Keratinocyte (primary cell): ENCODE data around the gene TRIM29. TPM values are rescaled to one million over a fixed set of nuclear protein-coding genes. Genes with fewer than 3 reads are reported as not detected.

ENCODE experiments used
- DNase-seq: peaks from one replicate; pipeline ENCODE4 v3.0.0-alpha.2; 2011; ENCODE audit warnings: low read depth, missing footprints, low spot score
- FAIRE-seq: peaks from 2 replicates; lab custom pipeline; 2011; peaks lifted over from hg19 to GRCh38; lab: Jason Lieb, UNC
- H2AFZ ChIP-seq: 2 replicates; pipeline ENCODE4 v1.6.0; 2012; ENCODE audit warnings: low read length, control low read depth, inconsistent platforms; ENCODE audit not compliant: control insufficient read depth
- H3K27ac ChIP-seq: 2 replicates; pipeline ENCODE4 v1.5.1; 2011; ENCODE audit warnings: low read length; ENCODE audit not compliant: control insufficient read depth, insufficient read depth
- H3K27me3 ChIP-seq: 3 replicates; pipeline ENCODE4 v1.6.0; 2011; ENCODE audit warnings: low read length; ENCODE audit not compliant: control insufficient read depth, insufficient read depth; ENCODE audit errors: extremely low read depth
- H3K36me3 ChIP-seq, 2 experiments: 2 replicates in 1 of 2; 3 replicates in 1 of 2; pipeline ENCODE4 v1.5.1; 2011; ENCODE audit warnings: low read length in 2 of 2, mild to moderate bottlenecking in 1 of 2; ENCODE audit not compliant: control insufficient read depth in 2 of 2, insufficient read depth in 2 of 2; ENCODE audit errors: extremely low read depth in 1 of 2
- H3K4me1 ChIP-seq: 3 replicates; pipeline ENCODE4 v1.5.1; 2011; ENCODE audit warnings: low read length; ENCODE audit not compliant: control insufficient read depth, insufficient read depth; ENCODE audit errors: extremely low read depth
- H3K4me2 ChIP-seq: 3 replicates; pipeline ENCODE4 v1.6.0; 2011; ENCODE audit warnings: low read depth, low read length; ENCODE audit not compliant: control insufficient read depth, insufficient read depth; ENCODE audit errors: extremely low read depth
- H3K4me3 ChIP-seq, 3 experiments: fragments of 200-600 bp in 1 of 3; sonication (generic) in 1 of 3; 2 replicates in 2 of 3; 3 replicates in 1 of 3; pipeline ENCODE4 v1.5.1; 2011 to 2016; ENCODE audit warnings: low read length in 3 of 3, mild to moderate bottlenecking in 3 of 3, control low read depth in 2 of 3, inconsistent platforms in 1 of 3, low read depth in 1 of 3, mixed read lengths in 1 of 3, mixed run types in 1 of 3, moderate library complexity in 1 of 3; ENCODE audit not compliant: control insufficient read depth in 2 of 3, insufficient read depth in 2 of 3; ENCODE audit errors: extremely low read depth in 1 of 3
- H3K79me2 ChIP-seq: 2 replicates; pipeline ENCODE4 v1.6.0; 2012; ENCODE audit warnings: low read length; ENCODE audit not compliant: control insufficient read depth, insufficient read depth
- H3K9ac ChIP-seq: 3 replicates; pipeline ENCODE4 v1.6.0; 2011; ENCODE audit warnings: low read length; ENCODE audit not compliant: control insufficient read depth, insufficient read depth; ENCODE audit errors: extremely low read depth
- H3K9me1 ChIP-seq: 3 replicates; pipeline ENCODE4 v1.6.0; 2011; ENCODE audit warnings: low read length; ENCODE audit not compliant: control insufficient read depth, insufficient read depth; ENCODE audit errors: extremely low read depth
- H3K9me3 ChIP-seq: 2 replicates; pipeline ENCODE4 v1.5.1; 2012; ENCODE audit warnings: low read depth, low read length; ENCODE audit not compliant: control insufficient read depth
- H4K20me1 ChIP-seq: 3 replicates; pipeline ENCODE4 v1.6.0; 2011; ENCODE audit warnings: low read length; ENCODE audit not compliant: control insufficient read depth, insufficient read depth; ENCODE audit errors: extremely low read depth
- EZH2 ChIP-seq: IDR thresholded peaks from one replicate; pipeline ENCODE4 v1.6.1; 2012; ENCODE audit warnings: inconsistent platforms, mild to moderate bottlenecking, low read length, moderate library complexity
- dilution Hi-C: fragments of 300-500 bp; cut with MboI; formaldehyde crosslinking; loops from one replicate; pipeline ENCODE4 v1.7.0; 2020; ENCODE audit warnings: low sequenced_read_pairs; ENCODE audit not compliant: extremely low pct_ligation_motif_present
- polyA plus RNA-seq, 5 experiments: library from polyadenylated mRNA; depleted of rRNA in 3 of 5; stranded (reverse) in 3 of 5; stranded (forward) in 1 of 5; unstranded in 1 of 5; fragments of >200 nt; gene quantifications; 1 replicate in 1 of 5; 2 replicates in 3 of 5; 3 replicates in 1 of 5; pipeline versions ENCODE4 v1.2.1 to v1.2.3, GENCODE V29; 2011 to 2012; ENCODE audit warnings: missing spikeins in 2 of 5, low read depth in 1 of 5, low replicate concordance in 1 of 5
- TF ChIP-seq, protein P1 (sequence below), 3 experiments: IDR thresholded peaks in 1 of 3; conservative IDR thresholded peaks in 1 of 3; optimal IDR thresholded peaks in 1 of 3; 2 replicates in 2 of 3; 3 replicates in 1 of 3; pipeline versions ENCODE3 to v1.5.1; 2011; ENCODE audit warnings: low read length in 3 of 3, mild to moderate bottlenecking in 3 of 3, moderate library complexity in 2 of 3, control low read depth in 1 of 3, inconsistent platforms in 1 of 3; ENCODE audit not compliant: insufficient read depth in 2 of 3; ENCODE audit errors: extremely low read depth in 1 of 3

The TRIM29 gene
- polyA plus RNA-seq, 1 donor (not counting 4 experiments of a cell fraction or from before 2014, with no cell fraction given): 463 TPM

- no peak overlapping the region for H3K4me2 ChIP-seq
- no peak for DNase-seq
- H3K9me1 ChIP-seq: no peaks in the 10 kb centered on the region
- H3K4me3 ChIP-seq: no peak overlapping the region
- H3K27me3 ChIP-seq: no peaks in the 10 kb centered on the region
- TF ChIP-seq EZH2: no peak
- TF ChIP-seq, protein P1, sequence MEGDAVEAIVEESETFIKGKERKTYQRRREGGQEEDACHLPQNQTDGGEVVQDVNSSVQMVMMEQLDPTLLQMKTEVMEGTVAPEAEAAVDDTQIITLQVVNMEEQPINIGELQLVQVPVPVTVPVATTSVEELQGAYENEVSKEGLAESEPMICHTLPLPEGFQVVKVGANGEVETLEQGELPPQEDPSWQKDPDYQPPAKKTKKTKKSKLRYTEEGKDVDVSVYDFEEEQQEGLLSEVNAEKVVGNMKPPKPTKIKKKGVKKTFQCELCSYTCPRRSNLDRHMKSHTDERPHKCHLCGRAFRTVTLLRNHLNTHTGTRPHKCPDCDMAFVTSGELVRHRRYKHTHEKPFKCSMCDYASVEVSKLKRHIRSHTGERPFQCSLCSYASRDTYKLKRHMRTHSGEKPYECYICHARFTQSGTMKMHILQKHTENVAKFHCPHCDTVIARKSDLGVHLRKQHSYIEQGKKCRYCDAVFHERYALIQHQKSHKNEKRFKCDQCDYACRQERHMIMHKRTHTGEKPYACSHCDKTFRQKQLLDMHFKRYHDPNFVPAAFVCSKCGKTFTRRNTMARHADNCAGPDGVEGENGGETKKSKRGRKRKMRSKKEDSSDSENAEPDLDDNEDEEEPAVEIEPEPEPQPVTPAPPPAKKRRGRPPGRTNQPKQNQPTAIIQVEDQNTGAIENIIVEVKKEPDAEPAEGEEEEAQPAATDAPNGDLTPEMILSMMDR (optimal IDR thresholded peaks at IDR 0.05 in 1 of 3, IDR thresholded peaks at IDR 0.05 in 1 of 3, conservative IDR thresholded peaks at IDR 0.05 in 1 of 3; ENCODE audit: extremely low read depth in 1 of 3, insufficient read depth in 2 of 3, low read length in 3 of 3): peak in 2 of 3 experiments; percentile 33 to 45
- dilution Hi-C loops: no loop called here
- H3K4me1 ChIP-seq: peaks cover 9% of the 10 kb centered on the region
- H2AFZ ChIP-seq: no peak overlapping the region
- H3K9me3 ChIP-seq: no peaks in the 10 kb centered on the region
- no peak overlapping the region for H3K27ac ChIP-seq
- H3K9ac ChIP-seq: no peak overlapping the region
- H4K20me1 ChIP-seq: no peaks in the 10 kb centered on the region
- H3K79me2 ChIP-seq: no peaks in the 10 kb centered on the region
- FAIRE-seq: no peak
- H3K36me3 ChIP-seq: peaks cover 87% of the 10 kb centered on the region in 2 experiments
Observed at GRCh38 chr11:120115272-120116000, 22.5 kb downstream of the TRIM29 start.

DNA sequence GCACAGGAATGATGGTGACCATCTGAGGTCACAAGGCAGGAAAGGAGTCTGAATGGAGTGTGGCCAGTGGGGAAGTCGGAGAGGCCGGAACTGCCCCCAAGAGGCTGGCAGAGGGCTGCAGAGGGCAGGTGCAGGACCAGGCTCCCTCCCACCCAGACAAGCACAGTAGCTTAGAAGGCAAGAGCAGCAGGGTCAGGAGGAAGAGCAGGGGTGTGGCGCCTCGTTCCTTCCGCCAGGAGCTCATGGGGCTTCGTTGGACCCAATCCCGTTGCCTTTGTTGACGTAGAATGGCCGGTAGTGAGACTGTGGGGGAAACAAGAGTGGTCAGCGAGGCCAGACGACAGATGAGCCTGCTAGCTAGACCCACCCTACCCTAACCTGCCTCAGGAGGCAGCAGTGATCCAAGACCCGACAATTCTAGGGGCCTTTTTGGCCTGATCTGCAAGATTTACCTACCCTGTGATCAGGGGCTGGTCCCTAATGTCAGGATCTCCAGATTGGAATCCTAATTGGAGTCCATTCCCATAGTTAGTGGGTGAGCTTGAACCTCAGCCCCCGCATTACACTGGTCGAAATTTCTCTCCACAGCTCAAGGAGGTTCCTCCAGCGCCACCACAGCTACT is 25.6 kb downstream of the TRIM29 start:
- no peaks in the 10 kb centered on the region for H3K79me2 ChIP-seq
- DNase-seq: no peak
- H3K27me3 ChIP-seq: no peaks in the 10 kb centered on the region
- no peak overlapping the region for H3K4me3 ChIP-seq
- no peaks in the 10 kb centered on the region for H3K9me3 ChIP-seq
- H3K9me1 ChIP-seq: no peaks in the 10 kb centered on the region
- dilution Hi-C loops: no loop called here
- H2AFZ ChIP-seq: no peak overlapping the region
- no peaks in the 10 kb centered on the region for H4K20me1 ChIP-seq
- H3K27ac ChIP-seq: no peak overlapping the region
- H3K9ac ChIP-seq: no peak overlapping the region
- no peak overlapping the region for H3K4me2 ChIP-seq
- TF ChIP-seq EZH2: no peak
- TF ChIP-seq, protein P1 (optimal IDR thresholded peaks at IDR 0.05 in 1 of 3, IDR thresholded peaks at IDR 0.05 in 1 of 3, conservative IDR thresholded peaks at IDR 0.05 in 1 of 3; ENCODE audit: extremely low read depth in 1 of 3, insufficient read depth in 2 of 3, low read length in 3 of 3): peak in 2 of 3 experiments; percentile 15 to 21
- FAIRE-seq: no peak
- H3K4me1 ChIP-seq: peaks cover 13% of the 10 kb centered on the region
- peaks cover 56 to 58% of the 10 kb centered on the region in 2 experiments for H3K36me3 ChIP-seq
